HG02973 (cell line): ENCODE results near the gene BAIAP3.
A peak's percentile ranks its signal among the peaks of the same experiment; 100 is the strongest.

ENCODE experiments used
- ATAC-seq: cut with Tn5 transposase; IDR thresholded peaks from one replicate; pipeline ENCODE4 v1.9.1; 2021; ENCODE audit warnings: moderate library complexity; ENCODE audit not compliant: unreplicated experiment

BAIAP3 gene

DNA sequence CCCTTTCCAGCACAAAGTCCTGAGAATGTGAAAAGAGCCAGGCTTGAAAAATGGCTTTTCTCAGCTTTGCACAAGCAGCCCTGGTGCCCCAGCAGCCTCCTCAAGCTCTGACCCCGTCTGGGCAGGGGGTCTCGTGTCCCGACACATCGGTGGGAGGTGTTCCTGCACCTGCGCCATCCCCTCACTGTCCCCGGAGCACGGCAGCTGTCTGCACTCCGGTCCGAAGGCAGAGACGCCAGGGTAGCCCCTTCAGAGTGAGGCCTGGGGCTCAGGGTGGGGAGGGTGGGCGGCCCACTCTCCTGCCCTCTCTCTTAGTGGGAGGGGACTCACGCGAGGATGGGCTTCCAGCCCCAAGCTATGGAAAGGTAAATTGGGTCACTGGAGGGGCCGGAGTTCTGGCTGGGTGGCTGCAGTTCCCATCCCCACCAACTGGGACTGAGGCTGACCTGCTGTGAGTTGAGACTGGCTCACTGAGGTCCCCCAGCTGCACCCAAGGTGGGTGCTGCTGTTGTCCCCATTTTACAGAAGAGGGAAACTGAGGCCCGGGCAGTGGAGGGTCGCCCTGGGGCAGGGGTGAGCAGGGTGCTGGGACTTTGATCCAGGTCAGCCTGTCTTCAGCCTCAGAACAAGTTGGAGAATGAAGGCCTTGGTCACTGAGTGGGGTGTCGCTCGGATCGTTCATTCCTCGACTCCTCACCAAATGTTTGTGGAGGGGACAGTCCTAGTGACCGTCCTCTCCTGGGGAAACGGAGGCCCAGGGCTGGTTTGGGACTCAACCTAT, 2.3 kb upstream of the BAIAP3 start:
- ATAC-seq = no peak

GRCh38 chr16:1331712-1332617, 1.5 kb upstream of the BAIAP3 start:
- peak; percentile 58 for ATAC-seq

DNA sequence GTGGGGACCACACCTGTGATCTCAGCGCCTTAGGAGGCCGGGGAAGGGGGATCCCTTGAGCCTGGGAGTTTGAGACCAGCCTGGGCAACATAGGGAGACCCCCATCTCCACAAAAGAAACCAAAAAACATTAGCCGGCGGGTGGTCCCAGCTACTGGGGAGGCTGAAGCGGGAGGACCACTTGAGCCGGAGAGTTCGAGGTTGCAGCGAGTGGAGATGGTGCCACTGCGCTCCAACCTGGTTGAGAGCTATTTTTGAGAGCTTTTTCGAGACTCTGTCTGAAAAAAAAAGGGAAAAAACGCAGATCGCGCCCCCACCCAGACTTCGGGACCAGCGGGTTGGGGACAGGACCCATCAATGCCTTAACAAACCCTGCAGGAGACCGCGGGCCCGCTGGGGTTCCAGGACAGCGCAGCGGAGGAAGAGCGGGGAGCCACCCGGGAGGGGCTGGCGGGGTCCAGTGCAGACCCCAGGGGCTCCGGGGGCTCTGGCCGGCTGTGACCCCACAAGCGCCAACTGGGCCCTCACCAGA, 762 bp upstream of the BAIAP3 start:
- ATAC-seq = no peak

DNA sequence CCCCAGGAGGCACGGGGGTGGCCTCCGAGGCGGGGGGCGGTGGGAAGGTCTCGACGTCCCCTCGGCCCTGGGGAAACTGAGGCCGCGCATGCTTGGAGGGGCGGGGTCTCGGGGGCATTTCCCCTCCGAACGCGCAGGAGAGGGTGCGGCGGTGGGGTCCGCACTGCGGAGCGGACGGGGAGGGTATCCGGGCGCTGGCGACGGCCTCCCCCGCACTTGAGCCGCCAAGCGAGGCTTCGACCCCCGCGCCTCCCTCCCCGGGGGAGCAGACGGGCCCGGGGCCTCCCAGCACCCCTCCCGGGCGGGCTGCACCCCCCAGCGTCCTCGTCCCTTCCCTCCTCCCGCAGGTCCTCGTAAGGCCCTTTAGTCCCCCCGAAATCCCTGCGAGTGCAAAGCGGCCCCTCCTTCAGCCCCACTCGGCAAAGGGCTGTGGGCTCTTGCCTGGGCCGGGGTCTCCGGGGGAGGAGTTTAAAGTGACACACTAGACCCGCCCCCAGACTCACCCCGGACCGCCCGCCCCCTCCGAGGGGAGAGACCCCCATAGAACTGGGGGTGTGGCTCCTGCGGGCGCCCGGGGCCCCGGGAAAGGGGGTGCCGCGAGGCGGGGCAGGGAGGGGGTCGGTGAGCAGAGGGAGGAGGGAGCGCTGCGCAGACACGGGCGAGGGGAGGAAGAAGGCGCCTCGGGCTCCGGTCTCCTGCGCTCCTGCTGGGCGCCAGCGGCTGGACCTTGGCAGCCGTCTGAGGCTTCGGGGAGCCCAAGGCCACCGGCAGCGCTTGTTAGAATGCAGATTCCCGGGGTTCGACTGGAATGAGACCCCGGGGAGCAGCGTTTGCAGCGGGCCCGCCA, 632 bp downstream of the BAIAP3 start:
- ATAC-seq = no peak

- no peak for ATAC-seq
Observed at GRCh38 chr16:1334739-1335138, 1.3 kb downstream of the BAIAP3 start.

GRCh38 chr16:1335211-1335971, 1.9 kb downstream of the BAIAP3 start:
- ATAC-seq = no peak

DNA sequence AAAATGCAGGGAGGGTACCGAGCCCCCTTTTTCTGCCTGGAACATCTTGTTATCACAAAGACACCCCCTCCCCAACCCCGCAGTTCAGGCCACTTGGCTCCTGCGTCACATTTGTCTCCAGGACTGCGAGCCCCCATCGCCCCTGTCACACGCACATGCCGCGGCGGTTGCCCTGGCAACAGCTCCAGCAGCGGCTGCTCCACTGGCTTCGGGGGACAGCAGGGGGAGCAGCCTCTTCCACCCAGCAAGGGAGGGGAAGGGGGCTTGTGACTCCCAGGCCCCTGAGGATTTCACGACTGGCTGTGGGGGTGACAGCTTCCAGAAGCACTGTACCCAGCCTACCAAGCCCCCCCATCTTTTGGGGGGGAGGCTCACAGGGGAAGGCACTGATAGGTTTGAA, 2.6 kb downstream of the BAIAP3 start:
- no peak for ATAC-seq

DNA sequence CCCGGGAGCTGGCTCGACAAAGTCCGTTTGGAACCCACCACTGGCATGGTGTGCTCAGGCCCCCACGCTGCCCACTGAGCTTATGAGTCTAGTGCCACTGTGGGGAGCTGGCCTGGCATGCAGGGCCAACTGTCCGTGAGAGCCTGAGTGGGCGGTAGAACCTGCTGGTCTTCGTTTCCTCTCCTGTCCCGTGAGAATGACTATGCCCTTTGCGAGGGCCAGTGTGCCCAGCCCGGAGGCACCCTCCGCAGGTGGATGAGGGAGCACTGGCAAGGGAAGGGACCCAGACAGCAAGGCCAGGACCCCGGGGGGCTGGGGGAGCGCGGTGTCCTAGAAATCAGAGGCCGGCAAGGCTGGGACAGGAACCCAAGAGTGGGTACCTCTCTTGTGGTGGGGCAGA, 3.2 kb downstream of the BAIAP3 start:
- no peak for ATAC-seq

- no peak for ATAC-seq
Observed at GRCh38 chr16:1337486-1337885, 4.0 kb downstream of the BAIAP3 start.

GRCh38 chr16:1338119-1338730, 4.8 kb downstream of the BAIAP3 start:
- no peak for ATAC-seq

GRCh38 chr16:1338855-1339675, 5.6 kb downstream of the BAIAP3 start:
- ATAC-seq = no peak

- ATAC-seq = no peak
Observed at GRCh38 chr16:1340730-1341494, 7.5 kb downstream of the BAIAP3 start.

DNA sequence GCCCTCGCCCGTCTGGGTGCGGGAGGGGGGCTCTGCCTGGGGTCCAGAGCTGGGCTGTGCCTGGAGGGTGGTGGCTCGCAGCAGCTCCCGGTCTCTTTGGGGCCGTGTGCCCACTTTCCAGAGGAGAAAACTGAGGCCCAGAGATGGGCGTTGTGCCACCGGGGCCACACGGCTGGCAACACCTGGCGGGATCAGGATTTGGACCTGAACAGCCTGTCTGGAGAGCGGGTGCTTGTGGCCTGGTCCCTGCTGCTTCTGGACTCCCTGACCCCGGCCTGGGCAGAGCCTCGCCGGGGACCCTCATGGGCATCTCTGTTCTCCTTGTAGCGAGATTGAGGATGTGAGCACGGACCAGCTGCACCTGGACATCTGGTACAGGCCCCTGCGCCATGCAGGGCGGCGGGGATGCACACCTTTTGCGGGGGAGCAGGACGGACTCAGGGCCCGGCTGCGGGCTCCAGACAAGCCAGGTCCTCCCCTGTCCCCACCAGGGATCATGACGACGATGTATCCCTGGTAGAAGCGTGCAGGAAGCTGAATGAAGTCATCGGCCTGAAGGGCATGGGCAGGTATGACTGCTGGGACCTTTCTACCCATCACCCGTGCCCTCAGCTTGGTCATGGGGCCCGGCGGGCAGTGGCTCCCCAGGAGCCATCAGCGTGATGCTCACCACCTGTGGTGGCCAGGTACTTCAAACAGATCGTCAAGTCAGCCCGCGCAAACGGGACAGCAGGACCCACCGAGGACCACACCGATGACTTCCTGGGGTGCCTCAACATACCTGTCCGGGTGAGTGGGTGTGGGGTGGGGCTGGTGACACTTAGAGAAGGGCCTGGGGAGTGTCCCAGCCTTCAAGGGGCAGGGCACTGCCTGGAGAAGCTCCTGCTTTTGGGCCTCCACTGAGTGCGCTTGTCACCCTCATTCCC, 8.3 kb downstream of the BAIAP3 start:
- ATAC-seq = no peak

DNA sequence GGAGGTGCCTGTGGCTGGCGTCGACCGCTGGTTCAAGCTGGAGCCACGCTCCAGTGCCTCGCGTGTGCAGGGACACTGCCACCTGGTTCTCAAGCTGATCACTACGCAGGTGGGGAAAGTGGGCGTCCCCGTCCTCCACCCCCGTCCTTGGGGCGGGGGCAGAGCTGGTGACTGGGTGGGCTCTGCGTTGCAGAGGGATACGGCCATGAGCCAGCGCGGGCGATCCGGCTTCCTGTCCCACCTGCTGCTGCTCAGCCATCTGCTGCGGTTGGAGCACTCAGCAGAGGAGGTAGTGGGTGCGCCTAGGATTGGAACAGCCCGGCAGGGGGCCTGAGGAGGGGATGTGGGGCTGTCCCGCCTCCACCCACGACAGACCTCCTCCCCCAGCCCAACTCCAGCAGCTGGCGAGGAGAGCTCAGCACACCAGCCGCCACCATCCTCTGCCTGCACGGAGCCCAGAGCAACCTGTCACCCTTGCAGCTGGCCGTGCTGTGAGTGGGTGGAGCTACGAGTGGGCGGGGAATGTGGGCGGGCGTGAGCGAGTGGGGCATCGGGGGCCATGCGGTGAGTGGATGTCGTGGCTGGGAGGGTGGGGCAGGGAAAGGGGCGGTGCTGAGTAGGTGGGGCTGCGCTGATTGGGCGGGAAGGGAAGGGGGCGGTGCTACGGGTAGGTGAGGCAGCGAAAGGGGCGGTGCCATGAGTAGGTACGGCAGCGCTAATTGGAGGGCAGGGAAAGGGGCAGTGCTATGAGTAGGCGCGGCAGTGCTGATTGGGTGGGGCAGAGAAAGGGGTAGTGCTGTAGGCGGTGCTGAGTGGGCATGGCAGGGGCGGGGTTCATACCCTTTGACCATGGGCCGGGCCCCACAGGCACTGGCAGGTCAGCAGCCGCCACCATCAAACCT, 9.3 kb downstream of the BAIAP3 start:
- ATAC-seq = peak; percentile 68

DNA sequence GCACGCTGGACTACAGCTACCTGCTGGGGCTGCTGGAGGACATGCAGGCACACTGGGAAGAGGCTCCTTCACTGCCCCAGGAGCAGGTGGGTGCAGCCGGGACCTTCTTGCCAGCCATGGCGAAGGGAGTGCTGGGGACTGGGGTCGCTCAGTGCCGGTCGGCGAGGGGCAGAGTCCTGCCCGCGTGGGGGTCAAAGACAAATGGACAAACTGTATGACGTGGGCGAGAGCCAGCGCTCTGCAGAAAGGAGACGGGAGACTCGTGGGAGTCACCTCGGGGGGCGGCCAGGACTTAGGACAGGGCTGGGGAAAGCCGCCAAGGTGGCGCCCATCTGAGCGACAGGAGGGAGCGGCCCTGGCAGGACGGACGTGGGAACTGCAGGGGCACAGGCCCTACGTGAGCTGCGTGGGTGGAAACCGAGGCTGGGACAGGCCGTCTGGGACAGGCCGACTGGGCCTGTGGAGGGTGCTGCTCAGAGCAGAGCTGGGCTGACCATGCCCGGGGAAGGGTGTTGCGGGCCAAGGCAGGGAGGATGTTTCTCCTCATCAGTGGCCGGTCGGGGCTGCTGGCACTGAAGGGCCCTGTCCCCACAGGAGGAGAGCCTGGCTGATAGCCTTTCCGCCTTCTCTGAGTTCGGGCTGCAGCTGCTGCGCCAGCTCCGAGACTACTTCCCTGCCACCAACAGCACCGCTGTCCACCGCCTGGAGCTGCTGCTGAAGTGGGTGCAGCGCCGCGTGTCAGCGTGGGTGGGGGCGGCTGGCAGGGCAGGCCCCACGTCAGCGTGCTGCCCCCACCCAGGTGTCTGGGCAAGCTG, 10.2 kb downstream of the BAIAP3 start:
- ATAC-seq = no peak
